Fibroblast of the aortic adventitia (primary cell): Measurements from ENCODE around the gene RXRB. TPM values are rescaled to one million over a fixed set of nuclear protein-coding genes. Genes with fewer than 3 reads are reported as not detected.
"Not testable (repeated sequence)": the region's sequence is repeated elsewhere in the genome, so short reads cannot be mapped to it uniquely, and the experiment has no call there.

Experiments used
- DNase-seq: peaks from one replicate; pipeline ENCODE4 v3.0.0-alpha.2; 2010; ENCODE audit warnings: low read depth
- H3K4me3 ChIP-seq: 2 replicates; pipeline ENCODE4 v1.5.1; 2011; ENCODE audit warnings: low read depth, mild to moderate bottlenecking, control low read depth, low read length, moderate library complexity
- CTCF ChIP-seq: IDR thresholded peaks from 2 replicates; pipeline ENCODE4 v1.5.1; 2011; ENCODE audit warnings: mild to moderate bottlenecking, low read length, control low read depth, inconsistent platforms; ENCODE audit not compliant: insufficient read depth
- total RNA-seq: library from RNA; depleted of rRNA; stranded (reverse); fragments of >200 nt; gene quantifications from 2 replicates; pipeline ENCODE4 v1.2.3, GENCODE V29; 2012; ENCODE audit warnings: low replicate concordance

The RXRB gene
- total RNA-seq, 1 donor: 22.6 TPM

- no peak overlapping the region for H3K4me3 ChIP-seq
- DNase-seq: no peak
- no peak for TF ChIP-seq CTCF
Measured at GRCh38 chr6:33243476-33243875, 43.0 kb upstream of the RXRB start.

- DNase-seq: no peak
- H3K4me3 ChIP-seq: no peak overlapping the region
- TF ChIP-seq CTCF: no peak
Measured at GRCh38 chr6:33241968-33242367, 41.5 kb upstream of the RXRB start.

- TF ChIP-seq CTCF: no peak
- H3K4me3 ChIP-seq: no peak overlapping the region
- DNase-seq: no peak
Measured at GRCh38 chr6:33237741-33238140, 37.3 kb upstream of the RXRB start.

- H3K4me3 ChIP-seq: no peak overlapping the region
- TF ChIP-seq CTCF: no peak
- DNase-seq: no peak
Measured at GRCh38 chr6:33236852-33237251, 36.4 kb upstream of the RXRB start.

- no peak for TF ChIP-seq CTCF
- DNase-seq: no peak
- H3K4me3 ChIP-seq: no peak overlapping the region
Measured at GRCh38 chr6:33236328-33236727, 35.9 kb upstream of the RXRB start.

- no peak for TF ChIP-seq CTCF
- DNase-seq: no peak
- H3K4me3 ChIP-seq: no peak overlapping the region
Measured at GRCh38 chr6:33235221-33235634, 34.8 kb upstream of the RXRB start.

- not testable (repeated sequence) for H3K4me3 ChIP-seq, DNase-seq
Measured at GRCh38 chr6:33226503-33227120, 26.1 kb upstream of the RXRB start.
